HCT116 (cell line): Measurements from ENCODE around the gene IGFLR1.

Experiments used
- CTCF ChIP-seq, 3 experiments: fragments of 200-600 bp in 1 of 3; sonication (generic) in 1 of 3; IDR thresholded peaks in 2 of 3; conservative IDR thresholded peaks in 1 of 3; 2 replicates each; pipeline ENCODE4 v1.5.1; 2012 to 2017; ENCODE audit warnings: low read depth in 2 of 3, low read length in 2 of 3, antibody characterized with exemption in 1 of 3, borderline replicate concordance in 1 of 3, control low read depth in 1 of 3, mild to moderate bottlenecking in 1 of 3, mixed read lengths in 1 of 3, mixed run types in 1 of 3, moderate library complexity in 1 of 3; ENCODE audit not compliant: insufficient read depth in 1 of 3
- ELF1 ChIP-seq: IDR thresholded peaks from 2 replicates; pipeline ENCODE4 v1.6.1; 2012; ENCODE audit warnings: low read depth, borderline replicate concordance
- EZH2 ChIP-seq: fragments of 200-600 bp; sonication (generic); IDR thresholded peaks from 2 replicates; pipeline ENCODE4 v1.6.1; 2017; ENCODE audit warnings: antibody characterized with exemption, mixed run types
- FOSL1 ChIP-seq: IDR thresholded peaks from 2 replicates; pipeline ENCODE4 v1.6.1; 2012; ENCODE audit warnings: low read depth
- POLR2A ChIP-seq: IDR thresholded peaks from 2 replicates; pipeline ENCODE4 v1.7.0; 2011; ENCODE audit warnings: borderline replicate concordance; ENCODE audit not compliant: insufficient read depth, insufficient read length; ENCODE audit errors: extremely low read depth
- REST ChIP-seq: IDR thresholded peaks from 2 replicates; pipeline ENCODE4 v1.6.1; 2012; ENCODE audit warnings: low read depth
- ZNF274 ChIP-seq: fragments of 200-500 bp; sonication (Bioruptor generic); IDR thresholded peaks from 2 replicates; pipeline ENCODE4 v1.6.1; 2014; ENCODE audit warnings: mild to moderate bottlenecking, low read depth, low read length, inconsistent platforms
- TF ChIP-seq, protein P1 (sequence below): IDR thresholded peaks from 2 replicates; pipeline ENCODE4 v1.6.1; 2012
- TF ChIP-seq, protein P2 (sequence below): IDR thresholded peaks from 2 replicates; pipeline ENCODE4 v1.6.1; 2012

DNA sequence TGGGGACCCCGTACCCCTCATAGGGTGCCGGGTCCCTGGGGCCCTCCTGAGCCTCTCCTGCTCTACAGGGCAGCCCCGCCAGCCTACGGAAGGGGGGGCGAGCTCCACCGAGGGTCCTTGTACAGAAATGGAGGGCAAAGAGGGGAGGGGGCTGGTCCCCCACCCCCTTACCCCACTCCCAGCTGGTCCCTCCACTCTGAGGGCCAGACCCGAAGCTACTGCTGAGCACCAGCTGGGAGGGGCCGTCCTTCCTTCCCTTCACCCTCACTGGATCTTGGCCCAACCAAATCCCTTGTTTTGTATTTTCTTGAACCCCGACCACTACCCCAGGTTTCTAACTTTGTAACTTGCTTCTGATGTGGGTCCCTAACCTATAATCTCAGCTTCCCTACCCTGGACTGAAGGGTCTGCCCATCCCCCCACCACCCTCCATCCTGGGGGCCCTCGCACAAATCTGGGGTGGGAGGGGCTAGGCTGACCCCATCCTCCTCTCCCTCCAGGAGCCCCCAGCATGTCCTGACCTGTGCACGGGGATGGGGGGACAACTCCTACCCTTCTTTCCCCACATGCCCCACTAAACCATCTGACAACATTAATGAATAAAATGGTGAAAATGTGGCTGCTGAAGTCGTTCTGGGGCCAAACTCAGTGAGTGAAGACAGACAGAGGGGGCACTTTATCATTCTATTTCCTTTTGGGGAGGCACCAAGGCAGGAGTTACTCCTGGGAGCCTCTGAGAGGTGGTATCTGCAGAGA, 46.1 kb upstream of the IGFLR1 start:
- TF ChIP-seq CTCF (IDR thresholded peaks at IDR 0.05 in 2 of 3, conservative IDR thresholded peaks at IDR 0.05 in 1 of 3; ENCODE audit: borderline replicate concordance in 1 of 3, insufficient read depth in 1 of 3, low read depth in 2 of 3, low read length in 2 of 3) = no peak
- no peak for TF ChIP-seq EZH2
- TF ChIP-seq REST = no peak
- TF ChIP-seq POLR2A = no peak
- TF ChIP-seq ELF1 = no peak
- TF ChIP-seq, protein P1, sequence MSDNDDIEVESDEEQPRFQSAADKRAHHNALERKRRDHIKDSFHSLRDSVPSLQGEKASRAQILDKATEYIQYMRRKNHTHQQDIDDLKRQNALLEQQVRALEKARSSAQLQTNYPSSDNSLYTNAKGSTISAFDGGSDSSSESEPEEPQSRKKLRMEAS = no peak
- no peak for TF ChIP-seq ZNF274
- TF ChIP-seq FOSL1 = no peak
- TF ChIP-seq, protein P2, sequence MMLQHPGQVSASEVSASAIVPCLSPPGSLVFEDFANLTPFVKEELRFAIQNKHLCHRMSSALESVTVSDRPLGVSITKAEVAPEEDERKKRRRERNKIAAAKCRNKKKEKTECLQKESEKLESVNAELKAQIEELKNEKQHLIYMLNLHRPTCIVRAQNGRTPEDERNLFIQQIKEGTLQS = no peak
